Choroid plexus epithelial cell (primary cell): Measurements from ENCODE around the gene GOSR2.

ENCODE experiments used
- DNase-seq: peaks from one replicate; pipeline ENCODE4 v3.0.0-alpha.2; 2010; ENCODE audit warnings: low read depth
- H3K4me3 ChIP-seq: 2 replicates; pipeline ENCODE4 v1.5.1; 2011; ENCODE audit warnings: low read depth, mild to moderate bottlenecking, control low read depth, low read length, moderate library complexity
- CTCF ChIP-seq: conservative IDR thresholded peaks from 2 replicates; pipeline ENCODE4 v1.5.1; 2011; ENCODE audit warnings: low read depth, mild to moderate bottlenecking, control low read depth, inconsistent platforms, low read length, moderate library complexity

Gene GOSR2

GRCh38 chr17:46922804-46923635 is at the start of gene GOSR2:
GOSR2 (plus strand) TSS chr17:46923160; CDS start chr17:46923193, 33 bp downstream.
- no peak for TF ChIP-seq CTCF
- DNase-seq = peak; percentile 88
- H3K4me3 ChIP-seq = peak within 1 kb of the TSS; percentile 100

GRCh38 chr17:46873941-46874645 is 48.9 kb upstream of the GOSR2 start:
- DNase-seq = no peak
- TF ChIP-seq CTCF = no peak
- H3K4me3 ChIP-seq = no peak overlapping the region

- no peak for TF ChIP-seq CTCF
Measured at GRCh38 chr17:46874906-46875305, 48.1 kb upstream of the GOSR2 start.

GRCh38 chr17:46875849-46876352 is 47.1 kb upstream of the GOSR2 start:
- DNase-seq = no peak
- no peak overlapping the region for H3K4me3 ChIP-seq
- no peak for TF ChIP-seq CTCF

More at GRCh38 chr17:46874906-46875305, 48.1 kb upstream of the GOSR2 start:
- no peak overlapping the region for H3K4me3 ChIP-seq
- DNase-seq = no peak

- DNase-seq = no peak
- peak; percentile 24 for TF ChIP-seq CTCF
- H3K4me3 ChIP-seq = no peak overlapping the region
Measured at GRCh38 chr17:46876353-46876887, 46.5 kb upstream of the GOSR2 start.

- H3K4me3 ChIP-seq = no peak overlapping the region
- TF ChIP-seq CTCF = no peak
- DNase-seq = no peak
Measured at GRCh38 chr17:46876926-46877325, 46.0 kb upstream of the GOSR2 start.
